Adipocyte (in vitro differentiated cells): ENCODE data around the gene HELZ2.
A peak's percentile ranks its signal among the peaks of the same experiment; 100 is the strongest.

Experiments
- DNase-seq: peaks from one replicate; pipeline ENCODE4 v3.0.0-alpha.2; 2015; ENCODE audit warnings: low read depth
- H3K27me3 ChIP-seq: replicated peaks from 2 replicates; pipeline ENCODE4 v1.7.0; 2013; ENCODE audit warnings: mild to moderate bottlenecking, low read length, moderate library complexity; ENCODE audit not compliant: control insufficient read depth, insufficient read depth
- H3K36me3 ChIP-seq: 2 replicates; pipeline ENCODE4 v1.7.0; 2013; ENCODE audit warnings: low read length, mild to moderate bottlenecking, moderate library complexity; ENCODE audit not compliant: control insufficient read depth, insufficient read depth, severe bottlenecking
- H3K4me1 ChIP-seq: 2 replicates; pipeline ENCODE4 v1.7.0; 2013; ENCODE audit warnings: mild to moderate bottlenecking, low read length, moderate library complexity; ENCODE audit not compliant: control insufficient read depth, insufficient read depth
- H3K4me3 ChIP-seq: 2 replicates; pipeline ENCODE4 v1.7.0; 2013; ENCODE audit warnings: mild to moderate bottlenecking, low read length, moderate library complexity
- H3K9ac ChIP-seq: 2 replicates; pipeline ENCODE4 v1.7.0; 2013; ENCODE audit warnings: mild to moderate bottlenecking, low read length, moderate library complexity
- H3K9me3 ChIP-seq: 2 replicates; pipeline ENCODE4 v1.7.0; 2013; ENCODE audit warnings: mild to moderate bottlenecking, low read length, moderate library complexity; ENCODE audit not compliant: control insufficient read depth

HELZ2 gene

DNA sequence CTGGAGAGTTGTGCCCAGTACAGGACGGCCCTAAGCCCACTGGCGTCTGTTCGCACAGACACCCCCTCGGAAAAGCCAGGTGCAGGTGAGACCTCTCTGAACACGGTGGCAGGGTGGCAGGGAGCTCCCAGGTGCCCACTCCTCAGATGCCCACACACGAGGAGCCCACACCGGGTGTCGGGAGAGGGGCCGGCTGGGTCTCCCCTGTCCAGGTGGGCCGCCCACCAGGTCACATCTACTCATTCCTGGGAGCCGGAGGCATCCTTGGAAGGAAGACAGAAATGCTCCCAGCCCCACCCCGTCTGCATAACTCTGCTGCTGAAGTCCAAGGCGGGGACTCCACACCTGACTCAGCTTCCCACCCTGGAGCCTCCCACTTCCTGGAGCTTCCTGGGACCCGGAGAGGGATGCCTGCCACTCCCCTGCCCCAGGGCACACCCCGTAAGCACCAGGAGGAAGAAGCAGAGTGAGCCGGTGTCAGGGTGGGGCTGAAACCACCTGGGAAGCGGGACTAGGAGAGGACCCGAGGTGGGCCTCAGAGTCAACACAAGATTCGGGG lies 29.0 kb downstream of the HELZ2 start:
- H3K36me3 ChIP-seq, result no peaks in the 10 kb centered on the region
- DNase-seq, result no peak
- H3K4me1 ChIP-seq, result no peaks in the 10 kb centered on the region
- H3K9me3 ChIP-seq, result no peaks in the 10 kb centered on the region
- no peak overlapping the region for H3K9ac ChIP-seq
- H3K27me3 ChIP-seq, result peaks cover 26% of the 10 kb centered on the region
- H3K4me3 ChIP-seq, result no peak overlapping the region

DNA sequence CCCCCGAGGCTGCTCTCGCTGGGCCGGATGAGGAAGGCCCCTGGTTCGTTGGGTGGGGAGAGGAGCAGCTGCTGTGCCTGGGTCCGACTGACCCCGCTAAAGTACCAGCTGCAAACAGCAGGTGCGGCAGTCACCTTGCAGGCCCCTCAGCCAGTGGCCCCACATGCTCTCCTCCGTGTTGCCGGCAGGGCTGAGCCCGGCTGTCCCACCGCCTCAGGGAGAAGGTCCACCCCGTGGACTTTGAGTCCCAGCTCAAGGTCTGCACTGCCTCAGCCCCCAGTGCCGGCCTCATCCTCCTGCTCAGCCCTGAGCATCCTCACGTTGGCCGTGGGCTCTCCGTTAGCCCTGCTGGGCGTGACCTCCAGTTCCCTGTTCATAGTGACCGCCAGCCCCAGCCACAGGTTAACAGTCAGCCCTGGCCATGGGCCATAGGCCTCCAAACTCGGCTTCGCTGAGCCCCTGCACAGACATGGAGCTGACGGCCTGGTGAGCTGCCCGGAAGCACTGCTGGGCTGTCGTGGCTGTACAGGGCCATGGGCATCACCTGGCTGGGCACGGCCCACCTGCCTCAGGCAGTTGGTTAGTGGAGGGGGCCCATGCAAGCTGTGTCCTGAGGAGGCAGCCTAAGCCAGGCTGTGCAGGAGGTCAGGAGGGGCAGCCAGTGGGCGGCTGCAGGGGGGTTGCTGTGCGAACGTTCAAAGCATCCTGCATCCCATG lies 29.6 kb downstream of the HELZ2 start:
- no peak for DNase-seq
- peaks cover 30% of the 10 kb centered on the region for H3K27me3 ChIP-seq
- H3K9ac ChIP-seq, result no peak overlapping the region
- H3K9me3 ChIP-seq, result no peaks in the 10 kb centered on the region
- no peak overlapping the region for H3K4me3 ChIP-seq
- H3K4me1 ChIP-seq, result no peaks in the 10 kb centered on the region
- no peaks in the 10 kb centered on the region for H3K36me3 ChIP-seq

DNA sequence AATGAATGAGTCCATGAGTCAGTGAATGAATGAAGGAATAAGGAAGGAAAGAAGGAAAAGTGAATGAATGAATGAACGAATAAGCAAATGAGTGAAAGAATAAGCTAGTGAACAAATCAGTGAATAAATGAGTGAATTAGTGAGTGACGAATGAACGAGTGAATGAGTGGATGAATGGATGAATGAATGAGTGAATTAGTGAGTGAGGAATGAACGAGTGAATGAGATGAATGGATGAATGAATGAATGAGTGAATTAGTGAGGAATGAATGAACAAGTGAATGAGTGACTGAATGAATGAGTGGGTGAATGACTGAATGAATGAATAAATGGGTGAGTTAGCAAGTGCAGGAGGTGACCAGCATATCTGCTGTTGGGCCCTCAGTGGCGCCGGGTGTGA lies 30.3 kb downstream of the HELZ2 start:
- H3K4me3 ChIP-seq, result no peak overlapping the region
- H3K9ac ChIP-seq, result no peak overlapping the region
- DNase-seq, result no peak
- no peaks in the 10 kb centered on the region for H3K36me3 ChIP-seq
- no peaks in the 10 kb centered on the region for H3K9me3 ChIP-seq
- H3K27me3 ChIP-seq, result peaks cover 29% of the 10 kb centered on the region
- no peaks in the 10 kb centered on the region for H3K4me1 ChIP-seq

GRCh38 chr20:63543131-63543530 lies 30.9 kb downstream of the HELZ2 start:
- Histone ChIP-seq H3K9me3 (no peaks in the 10 kb centered on the region), H3K9ac (no peak overlapping the region), H3K4me1 (no peaks in the 10 kb centered on the region), H3K4me3 (no peak overlapping the region), H3K36me3 (no peaks in the 10 kb centered on the region), H3K27me3 (peaks cover 26% of the 10 kb centered on the region)
- no peak for DNase-seq

GRCh38 chr20:63542696-63543095 lies 31.3 kb downstream of the HELZ2 start:
- no peaks in the 10 kb centered on the region for H3K4me1 ChIP-seq
- H3K4me3 ChIP-seq, result no peak overlapping the region
- H3K27me3 ChIP-seq, result peaks cover 26% of the 10 kb centered on the region

DNA sequence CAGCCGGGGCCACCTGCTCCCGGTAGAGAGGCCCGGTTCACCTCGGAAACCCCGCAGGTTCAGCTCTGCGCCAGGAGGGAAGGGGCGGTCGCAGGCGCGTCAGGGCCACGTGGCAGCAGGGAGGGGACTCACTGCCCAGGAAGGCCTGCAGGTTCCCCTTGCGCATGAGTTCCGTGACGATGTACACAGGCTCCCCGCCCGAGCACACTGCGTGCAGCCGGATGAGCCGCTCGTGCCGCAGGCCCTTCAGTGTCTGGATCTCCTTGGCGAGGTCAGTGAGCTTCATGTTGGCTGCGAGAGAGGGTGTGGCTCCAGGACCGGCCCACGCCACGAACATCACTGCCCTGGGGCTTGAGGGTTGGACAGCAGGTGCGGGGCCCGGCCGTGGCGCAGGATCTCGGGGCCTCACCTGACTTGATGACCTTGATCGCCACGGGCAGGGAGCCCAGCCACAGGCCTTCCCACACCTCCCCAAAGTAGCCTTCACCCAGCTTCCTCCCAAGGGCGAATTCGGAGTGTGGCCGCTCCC lies 31.9 kb downstream of the HELZ2 start:
- H3K9me3 ChIP-seq, result no peaks in the 10 kb centered on the region
- H3K27me3 ChIP-seq, result peaks cover 25% of the 10 kb centered on the region
- H3K4me3 ChIP-seq, result no peak overlapping the region
- no peak overlapping the region for H3K9ac ChIP-seq
- H3K36me3 ChIP-seq, result no peaks in the 10 kb centered on the region
- peaks cover 5% of the 10 kb centered on the region for H3K4me1 ChIP-seq
- no peak for DNase-seq

More at GRCh38 chr20:63542696-63543095, 31.3 kb downstream of the HELZ2 start:
- Histone ChIP-seq H3K9me3 (no peaks in the 10 kb centered on the region), H3K9ac (no peak overlapping the region), H3K36me3 (no peaks in the 10 kb centered on the region)
- DNase-seq, result no peak

- no peaks in the 10 kb centered on the region for H3K9me3 ChIP-seq
- no peak overlapping the region for H3K9ac ChIP-seq
- no peak overlapping the region for H3K4me3 ChIP-seq
- DNase-seq, result no peak
- H3K36me3 ChIP-seq, result no peaks in the 10 kb centered on the region
- peaks cover 23% of the 10 kb centered on the region for H3K27me3 ChIP-seq
- H3K4me1 ChIP-seq, result peaks cover 10% of the 10 kb centered on the region
Measured at GRCh38 chr20:63541371-63541770, 32.7 kb downstream of the HELZ2 start.

- peaks cover 13% of the 10 kb centered on the region for H3K4me1 ChIP-seq
- H3K36me3 ChIP-seq, result no peaks in the 10 kb centered on the region
- H3K4me3 ChIP-seq, result no peak overlapping the region
- H3K27me3 ChIP-seq, result peaks cover 20% of the 10 kb centered on the region
- H3K9me3 ChIP-seq, result no peaks in the 10 kb centered on the region
- no peak overlapping the region for H3K9ac ChIP-seq
- peak; percentile 19 for DNase-seq
Measured at GRCh38 chr20:63540417-63541186, 33.4 kb downstream of the HELZ2 start.

GRCh38 chr20:63539441-63540370 lies 34.3 kb downstream of the HELZ2 start:
- Histone ChIP-seq H3K4me3 (no peak overlapping the region), H3K9me3 (no peaks in the 10 kb centered on the region), H3K27me3 (peaks cover 19% of the 10 kb centered on the region), H3K4me1 (peaks cover 13% of the 10 kb centered on the region), H3K9ac (no peak overlapping the region), H3K36me3 (no peaks in the 10 kb centered on the region)
- no peak for DNase-seq

- Histone ChIP-seq H3K9me3 (no peaks in the 10 kb centered on the region), H3K9ac (no peak overlapping the region), H3K36me3 (no peaks in the 10 kb centered on the region), H3K4me1 (peaks cover 13% of the 10 kb centered on the region), H3K27me3 (peaks cover 19% of the 10 kb centered on the region), H3K4me3 (no peak overlapping the region)
- DNase-seq, result no peak
Measured at GRCh38 chr20:63539092-63539430, 35.0 kb downstream of the HELZ2 start.
